RWPE1 (cell line): ENCODE results near the gene CHCHD3.

Experiments used
- CTCF ChIA-PET: fragments of 350-600 bp; sonication (Branson Sonifier 250); formaldehyde crosslinking; extraction: SDS; loops from one replicate; lab custom pipeline; 2021; lab: Yijun Ruan, JAX
- POLR2A ChIA-PET: fragments of 400-600 bp; formaldehyde crosslinking; extraction: SDS; loops from one replicate; lab custom pipeline; 2020; ENCODE audit warnings: antibody characterized with exemption; ENCODE audit not compliant: low non-redundant PET; lab: Yijun Ruan, JAX
- DNase-seq: peaks from one replicate; pipeline ENCODE4 v3.0.0; 2012; ENCODE audit warnings: low spot score
- H3K27ac ChIP-seq: fragments of 450-650 bp; 2 replicates; pipeline ENCODE4 v1.5.1; 2017
- CTCF ChIP-seq: fragments of 450-650 bp; conservative IDR thresholded peaks from 2 replicates; pipeline ENCODE4 v1.5.1; 2017; ENCODE audit warnings: low read depth, mild to moderate bottlenecking

Gene CHCHD3

GRCh38 chr7:132797152-132797551 lies 284.7 kb downstream of the CHCHD3 start:
- ChIA-PET CTCF (no interaction called here), POLR2A (no interaction called here)
- no peak for DNase-seq
- TF ChIP-seq CTCF, result no peak
- no peak overlapping the region for H3K27ac ChIP-seq

GRCh38 chr7:132793474-132793873 lies 288.4 kb downstream of the CHCHD3 start:
- ChIA-PET POLR2A (no interaction called here), CTCF (interaction anchor here (0.7 kb wide), 1 partner anchor 48 kb away, joined by 3 read pairs; no protein-coding TSS in a partner anchor)
- TF ChIP-seq CTCF, result no peak
- DNase-seq, result no peak
- H3K27ac ChIP-seq, result no peak overlapping the region

DNA sequence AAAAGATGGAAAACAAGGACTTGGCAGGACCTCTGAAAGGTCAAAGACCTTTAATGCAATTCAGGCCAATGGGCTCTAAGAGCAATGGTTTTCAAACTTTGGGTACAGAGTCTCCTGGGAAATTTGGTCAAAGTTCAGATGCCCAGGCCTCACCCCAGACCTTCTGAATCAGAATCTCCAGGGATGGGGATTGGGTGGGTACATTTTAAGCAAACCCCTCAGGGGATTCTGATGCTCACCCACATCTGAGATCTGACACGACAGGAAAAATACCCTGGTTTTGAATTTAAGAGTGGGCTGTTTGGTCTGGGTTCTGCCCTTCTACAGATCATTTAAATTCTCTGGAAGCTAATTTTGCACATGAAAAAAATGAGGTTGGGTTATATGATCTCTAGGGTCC lies 290.9 kb downstream of the CHCHD3 start:
- DNase-seq, result no peak
- no peak for TF ChIP-seq CTCF
- ChIA-PET POLR2A (no interaction called here), CTCF (no interaction called here)
- no peak overlapping the region for H3K27ac ChIP-seq

- POLR2A ChIA-PET, result no interaction called here
Measured at GRCh38 chr7:132790104-132790503, 291.8 kb downstream of the CHCHD3 start.

GRCh38 chr7:132789281-132789680 lies 292.6 kb downstream of the CHCHD3 start:
- no peak overlapping the region for H3K27ac ChIP-seq
- TF ChIP-seq CTCF, result no peak
- POLR2A ChIA-PET, result no interaction called here
- CTCF ChIA-PET, result interaction anchor here (0.5 kb wide), 1 partner anchor 24 kb away, joined by 4 read pairs; no protein-coding TSS in a partner anchor
- no peak for DNase-seq

More at GRCh38 chr7:132790104-132790503, 291.8 kb downstream of the CHCHD3 start:
- TF ChIP-seq CTCF, result no peak
- H3K27ac ChIP-seq, result no peak overlapping the region
- CTCF ChIA-PET, result no interaction called here
- DNase-seq, result no peak

DNA sequence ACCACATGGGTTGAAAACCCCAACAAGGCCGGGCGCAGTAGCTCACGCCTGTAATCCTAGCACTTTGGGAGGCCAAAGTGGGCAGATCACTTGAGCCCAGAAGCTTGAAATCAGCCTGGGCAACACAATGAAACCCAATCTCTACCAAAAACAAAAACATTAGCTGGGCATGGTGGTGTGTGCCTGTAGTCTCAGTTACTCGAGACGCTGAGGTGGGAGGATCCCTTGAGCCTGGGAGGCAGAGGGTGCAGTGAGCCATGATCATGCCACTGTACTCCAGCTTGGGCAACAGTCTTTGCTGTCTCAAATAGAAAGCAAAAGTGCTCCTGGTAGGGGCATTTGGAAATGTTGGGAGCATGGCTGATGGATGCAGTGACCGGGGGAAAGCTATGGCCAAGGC lies 296.0 kb downstream of the CHCHD3 start:
- no peak for DNase-seq
- no peak for TF ChIP-seq CTCF
- no peak overlapping the region for H3K27ac ChIP-seq
- POLR2A ChIA-PET, result no interaction called here
- CTCF ChIA-PET, result no interaction called here
